Bronchial epithelial cell (primary cell): ENCODE data around the gene GPR176. TPM values are rescaled to one million over a fixed set of nuclear protein-coding genes. Genes with fewer than 3 reads are reported as not detected.

ENCODE experiments used
- DNase-seq: peaks from one replicate; pipeline ENCODE4 v3.0.0-alpha.2; 2010; ENCODE audit warnings: low read depth
- FAIRE-seq: peaks from 2 replicates; lab custom pipeline; 2011; peaks lifted over from hg19 to GRCh38; lab: Jason Lieb, UNC
- H3K27me3 ChIP-seq: 2 replicates; pipeline ENCODE4 v1.5.1; 2011; ENCODE audit warnings: low read length; ENCODE audit not compliant: control insufficient read depth, insufficient read depth
- H3K36me3 ChIP-seq: 2 replicates; pipeline ENCODE4 v1.5.1; 2011; ENCODE audit warnings: low read length; ENCODE audit not compliant: control insufficient read depth, insufficient read depth
- H3K4me3 ChIP-seq: 2 replicates; pipeline ENCODE4 v1.5.1; 2011; ENCODE audit warnings: mild to moderate bottlenecking, low read depth, low read length, control low read depth
- total RNA-seq: library from RNA; depleted of rRNA; stranded (reverse); fragments of >200 nt; gene quantifications from 2 replicates; pipeline ENCODE4 v1.2.1, GENCODE V29; 2014
- TF ChIP-seq, protein P1 (sequence below): IDR thresholded peaks from 2 replicates; pipeline ENCODE4 v1.5.1; 2011; ENCODE audit warnings: mild to moderate bottlenecking, moderate library complexity, low read length, control low read depth, inconsistent platforms; ENCODE audit not compliant: insufficient read depth, severe bottlenecking

GPR176 gene
- total RNA-seq, 1 donor from 2014 or later = 3.4 TPM

DNA sequence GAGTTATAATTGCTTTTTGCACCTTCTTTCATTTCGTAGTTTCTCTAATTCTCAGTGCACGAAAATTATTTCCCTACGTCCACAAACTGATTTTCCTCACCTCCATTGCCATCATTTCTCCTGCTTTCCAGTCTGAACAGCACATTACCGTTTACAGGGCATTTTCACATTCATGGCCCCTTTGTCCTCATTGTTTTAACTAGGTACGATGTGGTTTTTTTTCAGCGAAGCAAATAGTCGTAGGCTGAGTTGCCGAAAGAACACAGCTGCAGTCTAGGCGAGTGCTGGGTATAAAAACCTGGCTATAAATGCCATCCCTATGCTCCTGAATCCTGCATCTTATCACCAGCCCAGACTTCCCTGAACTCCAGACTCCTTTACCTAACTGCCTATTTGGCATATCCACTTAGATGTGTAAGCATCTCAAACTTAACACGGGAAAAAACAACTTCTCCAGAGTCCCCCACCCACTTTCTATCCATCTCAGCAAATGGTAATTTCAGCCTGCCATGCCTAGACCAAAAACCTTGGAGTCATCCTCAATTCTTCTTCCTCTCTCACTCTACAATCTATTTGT is 136.7 kb downstream of the GPR176 start:
- FAIRE-seq = no peak
- DNase-seq = no peak
- H3K4me3 ChIP-seq = peak overlapping the region; percentile 62
- TF ChIP-seq, protein P1, sequence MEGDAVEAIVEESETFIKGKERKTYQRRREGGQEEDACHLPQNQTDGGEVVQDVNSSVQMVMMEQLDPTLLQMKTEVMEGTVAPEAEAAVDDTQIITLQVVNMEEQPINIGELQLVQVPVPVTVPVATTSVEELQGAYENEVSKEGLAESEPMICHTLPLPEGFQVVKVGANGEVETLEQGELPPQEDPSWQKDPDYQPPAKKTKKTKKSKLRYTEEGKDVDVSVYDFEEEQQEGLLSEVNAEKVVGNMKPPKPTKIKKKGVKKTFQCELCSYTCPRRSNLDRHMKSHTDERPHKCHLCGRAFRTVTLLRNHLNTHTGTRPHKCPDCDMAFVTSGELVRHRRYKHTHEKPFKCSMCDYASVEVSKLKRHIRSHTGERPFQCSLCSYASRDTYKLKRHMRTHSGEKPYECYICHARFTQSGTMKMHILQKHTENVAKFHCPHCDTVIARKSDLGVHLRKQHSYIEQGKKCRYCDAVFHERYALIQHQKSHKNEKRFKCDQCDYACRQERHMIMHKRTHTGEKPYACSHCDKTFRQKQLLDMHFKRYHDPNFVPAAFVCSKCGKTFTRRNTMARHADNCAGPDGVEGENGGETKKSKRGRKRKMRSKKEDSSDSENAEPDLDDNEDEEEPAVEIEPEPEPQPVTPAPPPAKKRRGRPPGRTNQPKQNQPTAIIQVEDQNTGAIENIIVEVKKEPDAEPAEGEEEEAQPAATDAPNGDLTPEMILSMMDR = no peak
- no peaks in the 10 kb centered on the region for H3K27me3 ChIP-seq
- H3K36me3 ChIP-seq = no peaks in the 10 kb centered on the region

DNA sequence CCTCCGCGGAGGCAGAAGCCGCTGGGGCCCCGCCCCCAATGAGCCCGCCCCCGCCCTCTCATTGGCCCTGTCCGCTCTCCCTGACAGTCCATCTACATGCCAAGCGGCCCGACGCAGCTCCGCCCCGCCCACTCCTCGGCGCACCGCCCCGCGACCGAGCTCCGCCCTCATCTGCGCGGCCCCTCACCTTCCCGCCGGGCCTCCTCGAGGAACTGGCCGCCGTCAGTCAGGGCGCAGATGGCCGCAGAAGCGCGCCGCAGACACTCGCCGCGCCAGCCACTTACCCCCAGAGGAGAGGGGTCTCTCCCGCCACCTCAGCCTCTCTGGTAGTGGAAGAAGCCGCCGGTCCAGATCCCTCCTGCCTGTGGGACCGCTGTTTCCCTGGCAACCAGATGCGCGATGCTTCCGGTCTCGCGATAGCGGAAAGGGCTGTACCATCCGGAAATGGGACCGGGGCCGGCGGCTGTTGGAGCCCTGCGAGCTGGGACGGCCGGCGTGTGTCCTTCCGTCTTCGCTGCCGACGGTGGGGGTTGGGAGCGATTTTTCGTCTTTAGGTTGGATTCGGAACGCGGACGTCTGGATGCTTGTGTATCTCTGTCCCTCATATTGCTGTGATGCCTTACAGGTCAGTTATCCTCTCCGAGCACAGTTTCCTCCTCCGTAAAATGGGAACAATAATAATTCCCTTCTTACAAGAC is 137.5 kb downstream of the GPR176 start, which contains the start of gene FSIP1:
TSS of gene FSIP1 (minus strand) at position 401 of the 698 bp plus-strand sequence. CDS start 6,317 bp downstream, outside the sequence.
- peak; percentile 86 for DNase-seq

DNA sequence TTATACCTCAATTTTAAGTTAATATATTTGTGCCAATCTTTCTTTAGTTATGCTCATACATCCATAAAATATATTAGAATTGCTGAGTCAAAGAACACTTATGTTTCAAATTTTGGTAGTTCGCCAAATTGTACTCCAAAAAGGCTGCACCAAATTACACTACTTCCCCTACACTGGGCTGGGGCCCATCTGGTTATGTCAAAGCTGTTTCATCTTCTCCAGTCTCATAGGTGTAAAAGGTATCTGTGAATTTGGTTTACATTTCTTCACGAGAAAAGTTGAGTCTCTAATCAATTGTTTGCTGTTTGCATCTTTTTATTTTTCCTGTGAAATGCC is 138.1 kb downstream of the GPR176 start:
- DNase-seq (no peak), FAIRE-seq (no peak)
- TF ChIP-seq, protein P1 = no peak
- no peaks in the 10 kb centered on the region for H3K27me3 ChIP-seq
- H3K36me3 ChIP-seq = no peaks in the 10 kb centered on the region
- peak overlapping the region; percentile 62 for H3K4me3 ChIP-seq

More for the DNA sequence above, 137.5 kb downstream of the GPR176 start, which contains the start of gene FSIP1:
- no peaks in the 10 kb centered on the region for H3K27me3 ChIP-seq
- no peak for FAIRE-seq
- no peaks in the 10 kb centered on the region for H3K36me3 ChIP-seq
- TF ChIP-seq, protein P1 = no peak
- H3K4me3 ChIP-seq = peak within 1 kb of the TSS; percentile 62

DNA sequence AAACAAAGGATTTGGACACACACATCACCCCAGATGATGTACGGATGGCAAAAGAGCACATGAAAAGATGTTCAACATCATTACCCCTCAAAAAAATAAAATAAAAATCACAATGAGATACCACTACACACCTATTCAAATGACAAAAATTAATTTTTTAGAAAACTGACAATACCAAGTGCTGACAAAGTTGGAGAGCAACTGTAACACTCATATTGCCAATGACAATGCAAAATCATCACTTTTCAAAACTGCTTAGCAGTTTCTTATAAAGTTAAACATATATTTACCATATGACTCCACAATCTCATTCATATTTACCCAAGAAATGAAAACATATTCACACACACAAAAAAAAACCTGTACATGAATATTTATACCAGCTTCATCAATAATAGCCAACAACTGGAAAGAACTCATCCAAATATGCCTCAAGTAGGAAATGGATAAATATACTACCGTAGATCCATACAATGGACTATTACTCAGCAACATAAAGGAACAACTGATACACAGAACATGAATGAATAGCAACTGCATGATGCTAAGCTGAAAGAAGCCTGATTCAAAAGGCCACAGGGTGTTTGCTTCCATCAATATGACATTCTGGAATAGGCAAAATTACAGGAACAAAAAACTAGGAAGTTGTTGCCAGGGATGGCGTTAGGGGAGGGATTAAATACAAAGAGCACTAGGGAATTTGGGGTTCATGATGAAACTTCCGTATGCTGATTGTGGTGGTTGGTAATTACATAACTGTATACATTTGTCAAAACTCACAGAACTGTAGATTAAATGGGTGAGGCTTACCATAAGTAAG is 138.7 kb downstream of the GPR176 start:
- no peaks in the 10 kb centered on the region for H3K36me3 ChIP-seq
- FAIRE-seq (no peak), DNase-seq (no peak)
- TF ChIP-seq, protein P1 = no peak
- no peak overlapping the region for H3K4me3 ChIP-seq
- no peaks in the 10 kb centered on the region for H3K27me3 ChIP-seq

DNA sequence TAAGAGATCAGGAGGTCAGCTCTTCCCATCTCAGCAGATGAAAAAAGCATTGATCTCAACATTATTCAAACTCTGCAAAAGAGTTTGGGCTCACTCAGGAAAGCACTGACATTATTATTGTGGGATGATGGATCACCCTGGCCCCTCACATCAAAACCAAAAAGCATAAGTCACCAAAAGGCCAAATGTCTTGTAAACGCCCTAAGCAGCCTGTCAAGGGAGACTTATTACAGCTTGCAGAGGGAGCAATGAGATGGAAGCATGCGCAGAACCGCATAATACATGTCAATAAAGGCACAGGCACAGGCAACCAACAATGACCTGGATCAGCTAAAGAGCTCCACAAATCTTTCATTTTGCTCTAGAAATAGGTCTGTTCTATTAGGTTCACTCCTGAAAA is 142.0 kb downstream of the GPR176 start:
- TF ChIP-seq, protein P1 = no peak
- H3K36me3 ChIP-seq = no peaks in the 10 kb centered on the region
- FAIRE-seq = no peak
- H3K4me3 ChIP-seq = no peak overlapping the region
- H3K27me3 ChIP-seq = no peaks in the 10 kb centered on the region
- DNase-seq = no peak
